Amniotic stem cell (primary cell): ENCODE measurements around the gene CCDC134.
"Not testable (repeated sequence)": the region's sequence is repeated elsewhere in the genome, so short reads cannot be mapped to it uniquely, and the experiment has no call there.

Source experiments
- DNase-seq: peaks from one replicate; lab custom pipeline; 2025; lab: John Stamatoyannopoulos, UW

CCDC134 gene

DNA sequence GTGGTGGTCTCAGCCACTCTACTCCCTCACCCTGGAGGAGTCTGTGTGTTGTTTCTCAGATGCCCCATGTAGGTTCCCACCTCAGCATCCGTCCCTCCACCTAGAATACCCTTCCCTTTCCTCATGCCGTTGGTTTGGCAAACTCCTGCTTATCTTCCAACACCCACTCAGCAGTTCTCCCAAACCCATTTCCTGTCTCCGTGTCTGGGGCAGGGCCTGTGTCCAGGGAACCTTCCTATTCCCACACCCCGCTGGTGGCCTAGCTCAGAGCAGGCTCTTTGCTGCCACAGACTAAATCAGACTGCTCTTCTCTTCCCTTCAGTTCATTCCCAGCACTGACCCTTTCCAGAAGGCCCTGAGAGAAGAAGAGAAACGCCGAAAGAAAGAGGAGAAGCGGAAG, 24.9 kb downstream of the CCDC134 start:
- DNase-seq: no peak

DNA sequence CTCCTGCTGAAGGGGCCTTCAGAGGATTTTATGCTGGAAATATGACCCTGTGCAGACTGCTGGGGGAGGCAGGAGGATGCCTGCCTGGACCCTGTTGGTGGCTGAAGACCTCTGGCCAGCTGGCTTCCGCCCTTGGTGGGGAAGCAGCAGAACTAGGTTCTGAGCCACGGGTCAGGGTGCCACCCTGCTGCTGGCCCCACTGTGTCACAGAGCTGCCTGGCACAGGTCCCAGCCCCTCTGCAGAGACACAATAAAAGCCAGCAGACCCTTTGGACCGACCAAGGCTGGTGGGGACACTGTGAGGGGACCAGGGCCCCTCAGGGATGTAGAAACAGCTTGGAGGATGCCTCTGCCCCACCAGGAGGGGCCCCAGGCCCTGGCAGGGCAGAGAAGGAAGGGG, 25.5 kb downstream of the CCDC134 start:
- no peak for DNase-seq

DNA sequence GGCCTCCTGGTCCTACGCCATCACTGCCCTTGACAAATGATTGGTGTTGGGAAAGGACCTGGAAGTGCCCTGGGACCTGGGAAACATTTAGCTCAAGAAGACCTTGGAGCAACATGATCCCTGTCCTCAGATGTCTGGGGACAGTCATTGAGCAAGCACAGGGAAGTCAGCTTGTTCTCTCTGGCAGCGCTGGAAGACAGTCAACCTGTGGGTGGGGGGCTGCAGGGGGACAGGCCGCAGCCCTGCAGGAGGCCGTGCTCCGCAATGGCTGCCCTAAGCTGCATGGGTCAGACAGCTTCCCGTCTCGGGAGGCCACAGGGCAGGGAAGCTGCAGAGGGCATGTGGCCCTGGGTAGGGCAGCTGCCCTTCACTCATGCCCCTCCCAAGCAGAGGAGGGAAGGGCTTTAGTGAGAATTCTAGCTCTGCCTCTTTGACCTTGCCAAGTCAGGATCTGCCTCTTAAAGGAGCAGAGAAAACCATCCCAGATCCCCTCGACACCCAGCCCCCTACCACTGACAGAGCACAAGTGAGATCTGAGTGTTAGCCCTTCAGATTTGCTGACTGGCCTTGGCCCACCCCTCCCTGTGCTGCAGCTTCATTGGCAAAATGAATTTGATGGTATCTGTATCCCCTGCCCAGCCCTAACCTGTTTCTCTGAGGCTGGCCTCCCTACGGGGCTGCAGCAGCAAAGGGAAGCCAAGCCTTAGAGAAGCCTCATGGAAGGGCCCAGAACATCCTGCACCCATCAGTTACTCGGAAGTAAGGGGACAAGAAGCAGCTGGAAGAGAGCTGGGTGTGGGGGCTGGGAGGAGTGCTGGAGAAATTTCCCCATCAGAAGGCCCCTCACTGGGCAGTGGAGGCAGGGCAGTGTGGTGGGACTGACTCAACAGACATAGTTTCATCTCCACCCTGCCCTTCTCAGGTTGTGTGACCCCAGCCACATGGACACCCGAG, 26.2 kb downstream of the CCDC134 start:
- DNase-seq: no peak

DNA sequence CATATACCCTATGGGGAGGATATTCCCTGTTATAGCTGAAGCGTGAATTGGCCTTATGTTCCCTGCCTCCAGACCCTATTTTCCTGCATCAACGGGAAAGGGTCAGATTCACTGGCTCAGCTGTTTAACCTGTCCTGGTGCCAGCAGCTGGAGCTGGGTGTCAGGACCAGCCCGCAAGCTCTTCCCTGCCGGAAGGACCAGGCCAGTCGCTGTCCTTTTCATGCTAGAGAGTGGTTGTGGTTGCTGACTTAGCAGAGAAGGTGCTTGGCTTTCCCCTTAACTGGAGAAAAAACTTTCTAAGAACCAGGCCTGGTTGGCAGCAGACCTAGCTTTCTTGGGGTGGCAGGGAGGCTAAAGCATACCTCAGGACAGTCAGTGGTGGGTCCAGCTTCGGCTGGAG, 27.2 kb downstream of the CCDC134 start:
- DNase-seq: no peak

DNA sequence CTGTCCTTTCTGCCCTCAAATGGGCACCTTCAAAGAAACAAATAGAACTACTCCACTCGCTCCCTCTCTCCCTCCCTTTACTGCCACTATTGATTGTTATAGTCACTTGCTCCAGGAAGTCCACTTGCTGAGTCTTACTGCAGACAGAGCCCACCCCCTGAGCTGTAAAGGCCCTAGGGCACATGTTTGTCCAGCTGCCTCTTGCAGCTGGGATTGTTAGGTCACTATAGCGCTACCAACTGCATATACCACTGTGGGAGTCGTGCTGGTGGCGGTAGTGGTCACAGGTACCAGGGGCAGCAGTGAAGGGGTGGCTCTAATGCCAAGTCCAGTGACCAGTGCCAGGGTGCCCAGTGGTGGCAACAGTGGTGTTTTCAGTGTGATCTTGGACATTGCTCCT, 28.0 kb downstream of the CCDC134 start:
- DNase-seq: no peak

DNA sequence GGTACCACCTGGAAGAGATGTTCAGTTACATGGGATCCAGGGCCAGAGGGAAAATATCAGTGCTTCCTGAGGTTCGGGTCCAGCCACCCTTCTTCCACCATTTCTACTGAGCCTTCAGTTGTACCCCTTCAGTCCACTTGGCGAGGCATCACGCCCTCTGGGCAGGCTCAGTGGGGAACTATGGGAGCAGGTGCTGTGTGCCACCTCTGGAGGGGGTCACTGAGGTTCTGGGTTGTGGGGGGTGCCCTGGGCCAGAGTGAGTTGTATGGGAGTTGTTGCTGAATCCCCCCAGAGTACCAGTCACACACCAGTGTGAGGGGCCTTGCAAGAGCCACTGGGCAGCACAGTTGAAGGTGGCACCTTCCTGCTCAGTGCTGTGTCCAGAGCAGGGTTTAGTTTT, 29.7 kb downstream of the CCDC134 start:
- DNase-seq: no peak

DNA sequence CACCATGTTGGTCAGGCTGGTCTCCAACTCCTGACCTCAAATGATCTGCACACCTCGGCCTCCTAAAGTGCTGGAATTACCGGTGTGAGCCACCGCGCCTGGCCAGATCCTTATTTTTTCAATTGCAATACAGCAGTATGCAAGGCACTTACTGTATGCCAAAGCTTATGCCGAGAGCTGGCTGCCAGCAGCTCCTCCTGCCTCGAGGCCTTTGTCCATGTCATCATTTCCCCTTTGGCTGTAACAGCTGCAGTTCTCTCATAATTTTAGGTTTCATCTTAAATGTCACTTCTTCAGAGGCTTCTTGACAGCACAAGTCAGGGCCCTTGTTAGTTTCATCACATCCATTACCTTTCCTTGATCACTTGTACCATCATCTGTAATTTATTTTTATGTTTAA, 30.9 kb downstream of the CCDC134 start:
- DNase-seq: no peak

DNA sequence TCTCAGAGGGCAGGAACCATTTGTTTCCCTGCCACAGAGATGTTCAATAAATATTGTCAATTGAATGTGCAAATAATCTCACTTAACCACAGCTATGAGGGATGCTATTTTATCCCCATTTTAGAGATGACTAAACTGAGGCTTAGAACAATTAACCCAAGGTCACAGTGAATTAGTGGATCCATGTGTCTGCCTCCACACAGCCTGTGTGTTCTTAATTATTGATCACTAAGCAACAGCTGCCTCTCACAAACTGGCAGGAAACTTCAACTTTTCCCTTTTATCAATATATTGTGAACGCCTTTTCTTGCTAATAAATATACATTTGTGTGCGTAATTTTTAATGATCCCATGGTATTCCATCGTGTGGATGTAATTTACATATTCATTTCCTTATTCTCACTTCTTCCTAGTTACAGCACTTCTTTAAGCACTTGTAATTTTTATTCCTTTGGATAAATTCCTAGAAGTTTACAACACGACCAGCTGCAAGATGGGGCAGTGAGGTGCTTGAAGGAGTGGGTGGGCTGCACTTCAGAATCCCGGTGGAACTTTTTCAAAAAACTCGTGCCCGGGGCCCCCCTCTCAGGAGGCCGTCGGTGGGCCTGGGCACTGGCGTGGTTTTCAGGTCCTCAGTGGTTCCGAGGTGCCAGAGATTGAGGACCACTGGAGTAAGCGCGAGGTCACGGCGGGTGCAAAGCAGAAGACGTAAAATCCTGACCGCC, 31.5 kb downstream of the CCDC134 start:
- DNase-seq: no peak

DNA sequence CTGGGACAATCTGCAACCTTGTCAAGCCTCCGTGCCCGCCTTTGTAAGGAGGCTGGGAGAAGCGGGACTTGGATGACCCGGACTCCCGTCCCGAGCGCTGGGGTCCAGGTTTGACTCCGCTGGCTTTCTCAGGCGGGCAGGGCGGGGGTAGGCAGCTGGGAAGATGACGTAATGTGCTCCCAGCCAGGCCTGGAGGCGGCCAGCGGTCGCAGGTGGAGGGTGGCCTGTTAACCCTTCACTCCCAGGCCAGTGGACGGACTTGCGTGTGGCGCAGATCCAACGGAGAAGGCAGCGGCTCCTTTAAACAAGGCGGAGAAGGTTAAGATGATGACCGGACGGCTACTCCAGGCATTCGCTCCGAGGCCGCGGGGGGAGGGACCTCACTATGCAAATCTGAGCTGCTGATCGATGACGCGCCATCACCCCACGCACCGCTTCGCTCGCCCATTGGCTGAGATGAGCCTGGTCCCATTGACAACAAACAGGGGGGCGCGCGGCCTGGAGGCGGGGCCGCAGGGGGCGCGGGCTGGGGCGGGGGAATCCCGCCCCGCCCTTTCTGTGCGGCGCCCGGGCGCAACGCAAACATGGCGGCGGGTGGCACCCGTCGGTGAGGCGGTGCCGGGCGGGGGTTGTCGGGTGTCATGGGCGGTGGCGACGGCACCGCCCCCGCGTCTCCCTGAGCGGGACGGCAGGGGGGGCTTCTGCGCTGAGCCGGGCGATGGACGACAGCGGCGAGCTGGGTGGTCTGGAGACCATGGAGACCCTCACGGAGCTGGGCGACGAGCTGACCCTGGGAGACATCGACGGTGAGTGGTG, 32.3 kb downstream of the CCDC134 start, which contains the start of gene SREBF2:
Gene SREBF2, plus strand, starts transcription at position 553 of the 816 bp plus-strand sequence. Its CDS starts 166 bp downstream, at position 719.
- peak; percentile 97 for DNase-seq

DNA sequence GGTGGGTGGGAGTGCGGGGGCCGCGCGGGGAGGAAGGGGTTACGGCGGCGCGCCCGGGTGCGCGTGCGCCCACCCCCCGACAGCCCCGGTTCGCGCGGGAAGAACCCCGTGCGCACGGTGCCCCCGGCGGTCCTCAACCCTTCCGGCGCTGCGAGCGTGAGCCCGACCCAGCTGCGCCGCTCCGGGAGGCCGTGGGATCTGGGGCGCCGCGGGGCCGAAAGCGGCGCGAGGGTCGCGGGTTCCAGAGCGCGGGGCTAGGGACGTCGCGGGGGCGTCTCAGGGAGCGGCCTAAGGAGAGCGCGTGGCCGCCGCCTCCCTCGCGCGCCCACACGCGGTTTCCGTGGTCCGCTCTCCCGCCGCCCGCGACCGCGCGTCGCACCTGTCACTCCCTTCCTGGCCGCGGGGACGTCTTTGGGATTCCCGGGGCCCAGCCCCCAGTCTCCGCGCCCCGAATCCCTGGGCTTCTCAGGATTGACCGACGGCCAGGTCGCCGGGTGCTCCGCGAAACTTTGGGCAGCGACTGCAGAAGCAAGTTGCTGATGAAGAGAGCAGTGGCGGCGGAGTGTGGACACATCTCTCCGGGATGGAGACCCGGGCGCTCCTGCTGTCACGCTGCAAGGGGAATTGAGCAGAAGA, 33.0 kb downstream of the CCDC134 start:
- DNase-seq: no peak

DNA sequence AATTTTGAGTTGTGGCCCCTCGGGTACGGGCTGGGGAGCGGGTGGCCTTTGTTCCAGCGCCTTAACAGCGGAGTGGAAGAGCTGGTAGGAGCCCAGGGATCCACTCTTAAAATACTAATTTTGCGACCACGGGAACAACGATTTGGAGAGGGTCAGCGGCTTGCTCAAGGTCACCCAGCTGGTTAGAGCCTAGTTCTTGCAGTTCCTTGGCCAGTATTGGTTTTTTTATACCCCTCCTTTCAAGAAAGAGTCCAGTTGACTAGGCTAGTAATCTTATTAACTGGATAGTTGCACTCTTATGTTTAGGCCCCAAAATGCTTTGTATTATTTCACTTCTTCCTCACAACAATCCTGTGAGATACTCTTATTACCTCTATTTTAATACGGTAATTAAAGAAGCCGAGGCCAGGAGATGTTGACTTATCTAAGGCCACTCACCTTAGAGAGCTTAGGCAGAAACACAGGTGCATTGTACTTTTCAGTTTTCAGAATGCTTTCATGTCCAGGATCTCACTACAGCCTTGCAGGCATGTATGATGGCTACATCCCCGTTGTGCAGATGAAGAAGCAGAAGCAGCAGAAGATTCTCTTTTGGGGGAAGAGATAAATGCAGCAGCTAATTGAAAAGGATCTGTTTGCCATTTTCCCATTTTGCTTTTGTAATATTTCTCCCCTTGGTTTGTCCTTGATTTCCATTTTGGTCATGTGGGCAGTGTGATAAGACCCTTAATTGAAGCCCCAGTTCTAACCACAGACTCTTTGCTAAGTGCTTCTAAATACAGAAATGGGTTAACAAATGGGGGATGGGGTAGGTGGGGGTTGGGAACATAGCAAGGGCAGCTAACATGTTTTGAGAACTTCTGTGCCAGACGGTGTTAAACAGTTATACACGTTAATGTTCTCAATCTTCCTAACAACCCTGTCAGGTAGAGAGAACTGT, 33.8 kb downstream of the CCDC134 start:
- DNase-seq: no peak

DNA sequence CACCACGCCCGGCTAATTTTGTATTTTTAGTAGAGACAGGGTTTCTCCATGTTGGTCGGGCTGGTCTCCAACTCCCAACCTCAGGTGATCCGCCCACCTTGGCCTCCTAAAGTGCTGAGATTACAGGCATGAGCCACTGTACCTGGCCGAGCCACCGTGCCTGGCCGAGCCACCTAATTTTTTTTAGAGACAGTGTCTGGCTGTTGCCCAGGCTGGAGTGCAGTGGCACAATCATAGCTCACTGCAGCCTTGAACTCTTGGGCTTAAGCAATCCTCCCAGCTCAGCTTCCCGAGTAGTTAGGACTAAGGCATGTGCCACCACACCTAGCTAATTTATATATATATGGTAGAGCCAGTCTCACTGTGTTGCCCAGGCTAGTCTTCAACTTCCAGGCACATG, 35.0 kb downstream of the CCDC134 start:
- DNase-seq: not testable (repeated sequence)

DNA sequence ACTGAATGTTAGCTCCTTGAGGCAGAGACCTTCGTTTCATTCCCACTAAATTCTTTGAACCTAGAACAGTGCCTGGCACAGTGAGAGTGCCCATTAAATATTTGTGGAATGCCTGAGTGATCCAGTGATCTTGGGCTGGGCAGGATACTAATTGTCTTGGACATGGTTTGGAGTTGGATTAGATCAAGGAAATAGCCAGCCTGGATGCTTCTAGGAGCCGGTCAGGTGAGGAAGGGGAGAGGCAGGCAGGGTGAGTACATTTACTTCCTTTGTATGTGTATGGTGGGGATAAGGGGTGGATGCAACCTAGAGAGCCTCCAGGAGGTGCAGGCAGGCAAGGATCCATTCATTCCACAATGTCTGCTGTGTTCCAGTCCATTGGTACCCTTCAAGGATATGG, 36.1 kb downstream of the CCDC134 start:
- DNase-seq: no peak

DNA sequence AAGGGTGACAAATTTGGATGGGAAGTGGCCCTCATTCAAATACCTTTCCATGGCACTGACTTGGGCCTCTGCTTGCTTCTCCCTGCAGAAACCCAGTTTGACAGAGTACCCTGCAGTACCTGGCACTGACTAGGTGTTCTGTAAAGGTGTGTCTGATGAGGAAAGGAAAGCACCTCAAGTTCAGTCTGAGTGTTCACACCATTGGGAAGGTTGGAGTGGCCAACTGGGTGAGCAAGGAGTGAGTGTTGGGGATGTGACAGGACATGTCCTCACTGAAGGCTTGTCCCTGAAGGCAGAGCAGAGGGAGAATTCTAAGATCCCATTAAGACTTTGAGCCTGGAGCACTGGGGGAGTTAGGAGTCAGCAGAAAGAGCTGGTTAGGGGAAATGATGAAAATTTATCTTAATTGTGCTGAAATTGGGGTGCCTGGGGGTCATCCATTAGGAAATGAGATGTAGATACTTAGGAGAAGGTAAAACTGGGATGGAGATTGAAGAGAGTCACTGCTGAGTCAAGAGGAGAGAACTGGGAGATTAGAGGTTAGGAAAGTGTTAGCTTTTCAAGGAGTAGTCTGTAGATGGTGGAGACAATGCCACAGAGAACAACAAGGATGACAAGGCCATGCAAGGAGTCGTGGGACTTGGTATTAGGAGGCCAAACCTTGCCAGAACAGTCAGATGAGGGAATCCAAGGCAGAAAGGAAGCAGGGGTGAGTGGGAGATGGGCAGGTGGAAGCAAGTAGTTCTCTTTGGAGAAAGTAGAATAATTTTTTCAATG, 38.6 kb downstream of the CCDC134 start:
- DNase-seq: no peak

DNA sequence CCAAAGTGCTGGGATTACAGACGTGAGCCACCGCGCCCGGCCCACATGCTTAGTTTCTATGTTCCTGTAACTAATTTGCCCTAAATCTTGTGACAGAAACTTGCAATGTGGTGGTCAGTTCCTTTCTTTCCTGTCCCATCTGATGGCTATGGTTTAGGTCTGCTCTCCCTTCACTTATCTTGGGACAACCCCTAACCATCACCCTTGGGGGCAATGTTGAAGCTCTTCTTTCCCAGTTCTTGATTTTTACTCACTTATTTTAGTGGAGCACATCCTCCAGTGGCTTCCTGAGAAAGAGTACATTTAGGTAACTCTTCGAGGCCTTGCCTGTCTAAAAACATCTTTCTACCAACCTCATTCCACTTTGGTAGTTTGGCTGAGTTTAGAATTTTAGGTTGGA, 39.7 kb downstream of the CCDC134 start:
- DNase-seq: no peak

DNA sequence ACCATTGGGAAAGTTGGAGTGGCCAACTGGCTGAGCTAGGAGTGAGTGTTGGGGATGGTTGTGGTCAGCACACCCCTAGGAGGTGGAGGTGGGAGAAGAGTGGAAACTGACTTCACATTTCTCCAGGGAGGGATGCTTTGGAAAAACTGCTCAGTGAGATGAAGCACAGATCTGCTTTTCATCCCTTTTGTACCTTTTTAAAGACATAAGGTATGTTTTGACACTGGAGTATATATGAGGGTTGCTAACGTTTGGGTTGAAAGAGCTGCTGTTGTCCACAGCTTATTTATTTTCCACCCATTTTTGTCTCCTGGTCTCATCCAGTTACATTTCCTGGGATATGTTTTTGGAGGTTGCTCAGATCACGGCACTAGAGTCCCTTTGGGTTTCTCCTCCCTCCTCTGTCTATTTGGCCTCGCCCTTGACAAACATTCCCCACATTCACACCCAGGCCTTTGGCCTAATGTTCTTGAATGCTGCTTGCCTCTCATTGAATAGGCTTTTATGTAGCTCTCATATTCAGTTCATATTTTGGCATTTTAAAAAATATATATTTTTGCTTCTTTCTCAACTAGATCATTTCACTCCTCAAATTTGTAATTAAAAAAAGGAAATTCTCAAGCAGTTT, 40.7 kb downstream of the CCDC134 start:
- no peak for DNase-seq

DNA sequence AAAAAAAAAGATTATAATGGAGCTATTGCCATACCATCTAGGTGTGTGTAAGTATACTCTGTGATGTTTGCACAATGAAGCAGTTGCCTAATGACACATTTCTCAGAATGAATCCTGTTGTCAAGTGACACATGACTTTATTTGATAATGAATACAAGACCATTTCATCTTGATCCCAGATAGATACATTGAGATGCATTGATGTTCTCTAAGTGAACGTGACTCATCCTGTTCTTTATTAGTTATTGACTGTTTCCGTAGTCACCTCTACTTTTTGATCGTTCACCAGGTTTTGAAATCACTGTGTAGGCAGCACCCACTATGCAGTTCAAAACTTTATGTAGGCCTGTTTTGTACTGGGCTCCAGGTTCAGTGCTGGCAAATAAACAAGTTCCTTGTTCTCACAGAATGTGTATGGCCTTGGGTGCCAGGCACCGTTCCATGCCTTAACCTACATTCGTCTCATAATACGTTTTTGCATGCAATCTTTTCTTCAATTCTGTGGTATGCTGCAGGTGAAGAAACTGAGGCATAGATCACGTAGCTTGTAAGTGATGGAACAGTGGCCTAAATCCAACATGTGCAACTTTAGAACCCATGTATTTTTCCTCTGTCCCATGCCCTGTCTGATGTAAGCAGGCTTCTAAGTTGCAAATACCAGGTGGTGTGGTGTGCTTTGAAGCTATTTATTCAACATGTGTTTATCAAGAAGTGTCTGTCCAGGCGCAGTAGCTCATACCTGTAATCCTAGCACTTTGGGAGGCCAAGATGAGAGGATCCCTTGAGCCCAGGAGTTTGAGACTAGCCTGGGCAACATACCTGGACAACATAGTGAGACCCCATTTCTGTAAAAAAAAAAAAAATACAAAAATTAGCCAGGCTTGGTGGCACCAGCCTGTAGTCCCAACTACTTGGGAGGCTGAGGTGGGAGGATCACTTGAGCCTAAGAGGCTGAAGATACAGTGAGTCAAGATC, 42.8 kb downstream of the CCDC134 start:
- no peak for DNase-seq

DNA sequence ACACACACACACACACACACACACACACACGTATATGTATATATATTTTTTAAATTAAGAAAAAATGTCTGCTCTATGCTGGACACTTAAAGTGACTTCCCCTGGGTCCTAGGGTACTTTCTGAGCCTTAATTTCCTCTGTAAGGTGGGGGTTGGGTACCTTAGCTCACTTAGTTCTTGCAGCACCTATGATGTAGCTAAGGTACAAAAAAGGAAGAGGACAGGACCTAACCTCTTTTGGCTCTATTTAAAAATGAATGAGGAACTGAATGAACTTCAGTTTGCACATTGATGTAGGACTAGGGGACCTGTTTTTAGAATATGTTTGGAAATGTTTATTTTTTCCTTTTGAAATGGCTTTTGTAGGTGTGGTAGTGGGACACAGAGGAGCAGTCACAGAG, 43.6 kb downstream of the CCDC134 start:
- no peak for DNase-seq
